ENCODE measurements around the gene QSOX2. TPM values are rescaled to one million over a fixed set of nuclear protein-coding genes. Genes with fewer than 3 reads are reported as not detected.

QSOX2 gene
- total RNA-seq, 1 experiment from 2014 or later, result 19.3 TPM

DNA sequence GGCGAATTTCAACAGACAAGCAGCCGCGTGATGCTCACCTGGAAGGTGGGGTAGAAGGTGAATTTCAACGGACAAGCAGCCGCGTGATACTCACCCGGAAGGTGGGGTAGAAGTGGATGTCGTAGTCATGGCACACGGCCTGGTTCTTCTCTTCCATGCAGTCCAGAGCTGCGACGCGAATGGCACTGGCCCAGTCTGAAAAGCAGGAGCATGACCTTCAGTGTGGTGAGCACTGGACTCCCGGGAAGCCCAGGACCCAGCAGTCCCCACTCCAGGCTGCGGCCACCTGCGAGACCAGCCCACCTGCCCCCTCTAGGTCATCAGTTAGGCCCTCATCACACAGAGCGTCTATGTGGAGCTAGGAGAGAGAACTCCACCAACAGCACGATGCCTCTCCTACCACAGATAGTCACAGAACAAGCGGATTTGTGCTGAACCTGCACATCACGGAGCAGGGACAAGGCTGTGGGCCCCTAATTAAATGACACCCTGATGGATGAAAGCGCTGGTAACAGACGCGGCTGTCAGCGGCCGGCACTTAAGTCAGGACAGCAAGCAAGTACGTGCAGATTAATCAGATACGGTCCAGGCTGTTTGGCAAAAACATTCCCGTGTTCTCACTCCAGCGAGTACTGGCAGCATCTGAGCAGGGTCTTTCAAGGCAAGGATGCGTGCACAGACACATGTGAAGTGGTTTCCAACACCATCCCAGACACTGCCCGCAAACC is 18.8 kb downstream of the QSOX2 start:
- no peak overlapping the region for H3K4me3 ChIP-seq
- no peaks in the 10 kb centered on the region for H3K9me3 ChIP-seq (replicated peaks)
- H3K36me3 ChIP-seq, result peaks cover 10% of the 10 kb centered on the region
- H3K4me1 ChIP-seq (replicated peaks), result peaks cover 22% of the 10 kb centered on the region
- no peaks in the 10 kb centered on the region for H3K27me3 ChIP-seq (replicated peaks)
- H3K27ac ChIP-seq, result no peak overlapping the region
- DNase-seq (ENCODE audit: low read depth in 1 of 2, low spot score in 2 of 2), result no peak

DNA sequence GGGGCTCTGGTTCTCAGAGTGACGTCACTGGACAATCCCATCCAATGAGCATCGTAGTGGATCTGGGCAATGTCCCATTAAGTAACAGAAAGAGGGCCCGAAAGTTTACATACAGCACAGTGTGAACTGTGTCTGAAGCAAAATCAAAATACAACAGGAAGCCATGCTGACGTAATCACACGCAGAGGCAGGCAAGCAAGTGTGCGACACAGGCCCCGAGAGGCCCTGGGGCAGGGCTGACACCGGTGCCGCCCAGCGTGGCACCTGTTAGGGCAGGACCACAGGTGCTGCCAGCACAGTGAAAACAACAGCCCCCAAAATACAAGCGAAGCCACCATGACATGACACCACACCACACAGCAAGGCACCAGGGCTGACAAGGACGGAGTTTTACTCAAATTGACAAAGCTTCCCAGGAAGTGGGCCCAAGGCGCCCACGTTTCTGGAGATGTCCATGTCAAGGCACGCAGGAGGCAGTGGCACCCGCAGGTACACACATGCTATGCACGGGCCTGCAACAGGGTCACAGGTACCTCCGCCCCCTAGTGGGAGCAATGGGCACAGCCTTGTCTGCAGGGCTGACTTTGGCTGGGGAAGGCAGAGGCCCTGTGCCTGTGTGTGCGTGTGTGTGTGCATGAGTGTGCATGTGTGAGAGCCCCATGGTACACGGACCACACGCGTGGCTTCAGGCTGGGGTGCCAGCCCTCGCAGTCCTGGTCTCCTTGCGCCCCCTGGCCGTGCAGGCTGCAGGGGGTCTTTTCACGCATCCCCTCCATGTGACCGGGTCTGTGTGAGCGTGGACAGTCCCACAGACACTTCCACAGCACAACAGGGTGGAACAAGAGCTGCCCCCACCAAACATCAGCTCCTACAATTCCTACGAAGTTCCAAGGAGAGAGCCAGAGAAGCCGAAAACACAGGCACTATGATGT is 19.6 kb downstream of the QSOX2 start:
- Histone ChIP-seq H3K9me3 (replicated peaks) (no peaks in the 10 kb centered on the region), H3K27ac (no peak overlapping the region), H3K4me1 (replicated peaks) (peaks cover 22% of the 10 kb centered on the region), H3K4me3 (no peak overlapping the region), H3K27me3 (replicated peaks) (no peaks in the 10 kb centered on the region), H3K36me3 (peaks cover 10% of the 10 kb centered on the region)
- peak; percentile 15 to 61 for DNase-seq (ENCODE audit: low read depth in 1 of 2, low spot score in 2 of 2)

DNA sequence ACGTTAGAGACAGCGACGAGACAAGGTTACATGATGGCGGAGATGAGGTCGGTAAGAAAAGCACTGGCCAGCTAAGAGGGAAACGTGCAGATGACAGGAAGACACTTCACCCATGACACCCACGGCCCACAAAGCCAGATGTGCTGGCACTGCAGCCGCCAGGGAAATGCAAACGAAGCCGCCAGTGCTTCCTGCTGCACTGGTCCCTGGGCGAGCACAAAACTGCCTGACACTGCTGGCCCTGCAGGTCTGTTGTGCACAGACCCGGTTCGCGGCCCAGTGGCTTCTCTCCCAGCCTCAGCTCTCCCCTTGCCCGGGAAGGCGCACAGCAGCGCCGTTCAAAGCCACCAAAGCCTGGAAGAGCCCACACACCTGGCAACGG is 20.3 kb downstream of the QSOX2 start:
- Histone ChIP-seq H3K9me3 (replicated peaks) (no peaks in the 10 kb centered on the region), H3K36me3 (peaks cover 10% of the 10 kb centered on the region), H3K27ac (no peak overlapping the region), H3K4me1 (replicated peaks) (peaks cover 22% of the 10 kb centered on the region), H3K4me3 (no peak overlapping the region), H3K27me3 (replicated peaks) (no peaks in the 10 kb centered on the region)
- DNase-seq (ENCODE audit: low read depth in 1 of 2, low spot score in 2 of 2), result no peak

DNA sequence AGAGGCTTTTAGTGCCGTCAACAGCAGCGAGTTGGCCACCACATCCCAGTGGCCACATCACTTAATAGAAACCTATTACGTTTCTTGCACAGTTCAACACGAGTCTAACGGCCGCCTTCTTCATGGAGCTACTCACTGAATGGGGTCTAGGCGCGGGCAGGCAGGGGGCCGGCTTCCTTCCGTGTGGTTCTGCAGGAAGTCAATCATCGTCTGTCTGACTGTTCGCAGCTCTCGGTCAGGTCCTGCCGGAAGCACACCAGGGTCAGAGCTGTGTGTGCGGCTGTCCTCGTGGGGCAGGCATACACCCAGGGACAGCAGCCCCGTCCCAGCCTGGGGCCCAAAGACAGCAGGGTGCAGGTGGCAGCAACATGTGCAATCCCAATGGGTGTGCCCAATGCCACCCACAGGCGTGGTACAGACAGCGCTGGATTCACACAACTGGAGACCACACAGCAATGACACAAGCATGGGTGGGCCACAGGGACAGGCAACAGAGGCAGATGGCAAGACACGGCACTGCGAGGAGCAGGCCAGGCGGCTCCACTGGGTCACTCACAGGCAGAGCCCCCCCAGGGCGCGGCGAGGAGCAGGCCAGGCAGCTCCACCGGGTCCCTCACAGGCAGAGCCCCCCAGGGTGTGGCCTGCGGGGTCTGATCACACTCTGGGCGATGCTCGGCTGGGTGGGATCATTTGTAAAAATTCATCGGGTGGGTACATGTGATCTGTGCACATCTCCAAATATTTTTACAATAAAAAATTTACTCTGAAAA is 21.6 kb downstream of the QSOX2 start:
- H3K4me1 ChIP-seq (replicated peaks), result peaks cover 14% of the 10 kb centered on the region
- DNase-seq (ENCODE audit: low read depth in 1 of 2, low spot score in 2 of 2), result no peak
- no peaks in the 10 kb centered on the region for H3K27me3 ChIP-seq (replicated peaks)
- no peak overlapping the region for H3K27ac ChIP-seq
- no peak overlapping the region for H3K4me3 ChIP-seq
- no peaks in the 10 kb centered on the region for H3K9me3 ChIP-seq (replicated peaks)
- peaks cover 10% of the 10 kb centered on the region for H3K36me3 ChIP-seq

DNA sequence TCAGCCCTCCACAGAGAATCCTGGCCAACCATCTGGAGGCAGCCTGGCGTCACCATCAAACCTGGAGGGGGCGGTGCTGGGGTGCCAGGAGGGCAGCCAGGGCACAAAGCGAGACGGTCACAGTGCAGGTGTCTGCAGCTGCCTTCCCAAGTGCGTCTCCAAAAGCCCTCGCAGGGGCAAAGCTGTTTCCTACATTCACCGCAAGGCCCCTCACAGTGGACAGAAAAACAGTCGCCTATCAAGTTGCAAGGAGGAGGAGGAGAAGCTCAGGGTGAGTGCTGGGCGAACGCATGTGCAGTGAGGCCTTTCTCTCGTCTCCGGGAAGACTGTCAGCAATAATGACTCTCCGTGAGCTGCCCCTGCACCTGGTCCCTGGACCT is 22.7 kb downstream of the QSOX2 start:
- Histone ChIP-seq H3K27me3 (replicated peaks) (no peaks in the 10 kb centered on the region), H3K36me3 (peaks cover 10% of the 10 kb centered on the region), H3K9me3 (replicated peaks) (no peaks in the 10 kb centered on the region), H3K27ac (no peak overlapping the region), H3K4me3 (no peak overlapping the region), H3K4me1 (replicated peaks) (peaks cover 2% of the 10 kb centered on the region)
- no peak for DNase-seq (ENCODE audit: low read depth in 1 of 2, low spot score in 2 of 2)

DNA sequence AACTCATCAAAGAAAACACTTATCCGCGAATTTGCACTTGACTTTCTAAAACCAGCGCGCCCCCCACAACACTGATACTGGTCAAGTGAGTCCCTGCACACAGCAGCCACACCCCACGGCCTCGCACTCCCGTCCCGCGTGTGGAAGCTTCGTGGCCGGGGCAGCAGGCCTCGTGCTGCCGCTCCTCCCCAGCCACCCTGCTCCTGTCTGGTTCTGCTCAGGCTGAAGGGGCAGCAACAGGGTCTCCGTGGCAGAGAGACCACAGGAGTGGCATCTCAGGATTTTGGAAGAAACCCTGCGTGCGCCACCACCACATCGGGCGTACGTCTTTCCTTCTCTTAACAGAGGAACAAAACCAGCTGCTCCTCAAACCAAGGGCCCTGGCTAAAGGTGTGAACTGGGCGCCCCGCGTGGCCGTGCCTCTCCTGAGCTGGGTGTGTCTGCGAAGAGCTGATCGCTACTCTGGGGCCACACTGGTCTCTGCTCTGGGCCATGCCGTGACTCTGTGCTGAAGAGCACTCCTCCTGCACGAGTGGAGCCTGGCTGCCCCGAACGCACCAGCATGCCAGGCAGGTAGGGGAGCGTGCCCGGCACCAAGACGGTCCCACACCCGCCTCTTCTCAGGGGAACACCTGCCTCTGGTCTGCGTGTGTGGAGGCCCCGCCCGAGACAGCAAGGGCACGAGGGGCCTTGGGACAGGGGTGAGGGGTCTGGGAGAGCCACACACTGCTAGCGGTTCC is 23.3 kb downstream of the QSOX2 start:
- no peaks in the 10 kb centered on the region for H3K27me3 ChIP-seq (replicated peaks)
- H3K9me3 ChIP-seq (replicated peaks), result no peaks in the 10 kb centered on the region
- DNase-seq (ENCODE audit: low read depth in 1 of 2, low spot score in 2 of 2), result no peak
- no peak overlapping the region for H3K27ac ChIP-seq
- H3K36me3 ChIP-seq, result peaks cover 10% of the 10 kb centered on the region
- no peaks in the 10 kb centered on the region for H3K4me1 ChIP-seq (replicated peaks)
- no peak overlapping the region for H3K4me3 ChIP-seq

DNA sequence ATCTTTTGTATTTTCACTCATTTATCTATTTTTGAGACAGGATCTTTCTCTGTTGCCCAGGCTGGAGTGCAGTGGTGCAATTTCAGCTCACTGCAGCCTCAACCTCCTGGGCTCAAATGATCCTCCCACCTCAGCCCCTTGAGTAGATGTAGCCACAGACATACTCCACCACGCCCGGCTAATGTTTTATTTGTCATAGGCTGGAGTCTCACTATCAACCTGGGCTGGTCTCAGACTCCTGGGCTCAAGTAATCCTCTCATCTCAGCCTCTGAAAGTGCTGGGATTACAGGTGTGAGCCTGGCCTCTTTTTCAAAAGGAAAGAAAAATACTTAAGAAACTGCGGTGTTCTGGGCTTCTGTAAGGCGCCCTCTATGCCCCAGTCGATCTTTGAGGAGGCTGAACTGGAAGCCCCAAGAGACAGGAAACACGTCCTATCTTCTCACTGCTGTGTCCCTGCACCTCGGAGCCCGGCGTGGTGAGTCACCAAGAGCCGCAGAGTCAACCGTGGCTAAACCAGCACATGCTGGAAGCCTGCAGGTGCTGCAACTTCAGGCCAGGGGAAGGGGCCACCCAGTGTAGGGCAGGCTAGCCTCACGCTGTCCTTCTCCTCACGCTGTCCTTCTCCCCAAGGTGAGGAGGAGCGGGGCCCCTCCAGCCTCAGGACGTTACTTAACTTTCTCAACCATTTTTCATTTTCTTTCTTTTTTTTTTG is 25.4 kb downstream of the QSOX2 start:
- Histone ChIP-seq H3K36me3 (no peaks in the 10 kb centered on the region; the same call in none of the 2 replicates), H3K4me1 (replicated peaks) (no peaks in the 10 kb centered on the region), H3K27ac (no peak overlapping the region), H3K4me3 (no peak overlapping the region), H3K27me3 (replicated peaks) (no peaks in the 10 kb centered on the region), H3K9me3 (replicated peaks) (no peaks in the 10 kb centered on the region)
- no peak for DNase-seq (ENCODE audit: low read depth in 1 of 2, low spot score in 2 of 2)

DNA sequence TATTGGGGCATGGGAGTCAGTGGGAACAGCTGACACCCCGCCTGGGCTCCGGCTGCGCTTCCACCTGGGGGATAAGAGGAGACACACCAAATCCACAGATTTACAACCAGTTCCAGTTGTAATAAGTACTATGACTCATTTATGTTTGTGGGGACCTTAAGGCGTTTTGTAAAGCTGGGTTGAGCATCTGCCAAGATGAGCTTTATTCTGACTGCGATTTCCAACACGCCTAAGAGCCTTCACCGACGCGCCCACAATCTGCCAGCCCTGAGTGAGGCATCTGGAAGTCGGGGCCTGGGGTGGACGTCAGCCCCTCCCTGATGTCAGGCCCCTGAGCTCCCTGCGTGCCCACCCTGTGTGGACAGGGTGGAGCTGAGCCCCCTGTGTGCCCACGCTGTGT is 26.3 kb downstream of the QSOX2 start:
- no peaks in the 10 kb centered on the region for H3K4me1 ChIP-seq (replicated peaks)
- no peaks in the 10 kb centered on the region for H3K27me3 ChIP-seq (replicated peaks)
- DNase-seq (ENCODE audit: low read depth in 1 of 2, low spot score in 2 of 2), result no peak
- no peak overlapping the region for H3K4me3 ChIP-seq
- peaks cover 8% of the 10 kb centered on the region for H3K36me3 ChIP-seq
- H3K9me3 ChIP-seq (replicated peaks), result no peaks in the 10 kb centered on the region
- H3K27ac ChIP-seq, result no peak overlapping the region

DNA sequence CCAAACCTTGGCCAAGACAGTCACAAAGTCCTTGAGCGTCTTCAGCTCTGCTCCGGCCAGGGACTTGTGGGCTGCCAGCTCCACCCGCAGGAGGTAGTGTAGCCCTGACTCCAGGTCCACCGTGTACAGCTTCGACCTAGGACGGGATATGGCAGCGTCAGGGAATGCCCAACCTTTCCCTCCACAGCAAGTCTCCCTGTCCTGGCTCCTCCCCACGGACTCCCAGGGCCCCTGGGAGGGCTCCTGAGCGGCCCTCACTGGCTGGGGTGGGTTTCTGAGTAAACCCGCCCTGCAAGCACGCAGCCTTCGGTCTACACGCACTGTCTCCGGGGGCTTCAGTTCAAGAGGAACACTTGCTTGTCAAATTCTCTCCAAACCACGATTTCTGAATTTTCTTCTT is 26.9 kb downstream of the QSOX2 start:
- Histone ChIP-seq H3K27ac (no peak overlapping the region), H3K36me3 (peaks cover 14% of the 10 kb centered on the region), H3K4me3 (no peak overlapping the region), H3K27me3 (replicated peaks) (no peaks in the 10 kb centered on the region), H3K4me1 (replicated peaks) (no peaks in the 10 kb centered on the region), H3K9me3 (replicated peaks) (no peaks in the 10 kb centered on the region)
- no peak for DNase-seq (ENCODE audit: low read depth in 1 of 2, low spot score in 2 of 2)

DNA sequence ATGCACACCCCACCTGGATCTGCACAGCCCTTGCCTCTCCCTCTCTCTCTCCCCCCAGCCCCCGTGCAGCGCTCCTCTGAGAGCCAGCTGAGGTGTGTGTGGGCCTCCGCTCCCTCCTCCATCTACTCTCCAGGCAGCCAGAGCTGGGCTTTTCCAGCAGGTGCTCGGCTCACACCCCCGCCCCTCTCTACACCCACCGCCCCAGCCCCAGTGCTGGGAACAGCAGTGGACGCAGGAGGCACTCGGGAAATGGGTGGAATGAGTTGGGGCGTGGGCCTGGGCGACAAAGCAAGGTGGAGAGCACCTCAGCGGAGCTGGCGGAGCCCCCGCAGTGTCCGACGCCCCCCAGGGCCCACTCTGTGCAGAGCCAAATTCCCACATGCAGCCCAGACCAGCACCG is 27.3 kb downstream of the QSOX2 start:
- no peak for DNase-seq (ENCODE audit: low read depth in 1 of 2, low spot score in 2 of 2)
- Histone ChIP-seq H3K4me1 (replicated peaks) (no peaks in the 10 kb centered on the region), H3K36me3 (peaks cover 17% of the 10 kb centered on the region), H3K4me3 (no peak overlapping the region), H3K27ac (no peak overlapping the region), H3K9me3 (replicated peaks) (no peaks in the 10 kb centered on the region), H3K27me3 (replicated peaks) (no peaks in the 10 kb centered on the region)

DNA sequence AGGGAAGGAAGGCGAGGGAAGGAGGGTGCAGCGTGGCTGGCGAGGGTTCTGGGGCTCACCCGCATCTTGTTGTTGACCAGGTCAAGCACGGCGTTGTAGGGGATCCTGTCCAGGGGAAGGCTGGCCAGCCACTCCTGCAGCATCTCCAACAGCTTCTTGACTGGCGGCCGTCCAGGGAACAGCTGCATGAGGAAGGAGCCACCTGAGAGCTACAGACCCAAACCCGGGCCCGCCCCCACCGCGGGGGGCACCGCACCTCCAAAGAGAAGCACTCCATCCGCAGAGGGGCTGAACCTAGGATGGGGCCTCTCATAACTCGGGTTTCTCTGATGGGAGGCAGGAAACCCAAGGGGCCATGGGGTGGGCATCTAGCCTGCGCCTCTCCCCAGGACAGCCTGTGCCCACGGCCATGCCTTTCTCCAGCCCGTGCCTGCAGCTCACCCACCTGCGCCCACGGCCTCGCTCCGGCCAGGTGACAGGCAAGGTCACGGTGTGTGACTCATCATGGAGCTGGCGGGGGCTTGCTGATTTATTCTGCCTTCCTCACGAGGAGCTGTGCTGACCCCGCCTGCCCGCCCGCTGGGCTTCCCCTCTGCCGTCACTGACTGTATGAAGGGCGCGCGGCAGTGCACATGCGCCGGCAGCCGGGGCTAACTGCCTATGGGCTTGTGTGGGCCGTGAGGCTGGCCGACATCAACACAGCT is 28.9 kb downstream of the QSOX2 start:
- DNase-seq (ENCODE audit: low read depth in 1 of 2, low spot score in 2 of 2), result no peak

DNA sequence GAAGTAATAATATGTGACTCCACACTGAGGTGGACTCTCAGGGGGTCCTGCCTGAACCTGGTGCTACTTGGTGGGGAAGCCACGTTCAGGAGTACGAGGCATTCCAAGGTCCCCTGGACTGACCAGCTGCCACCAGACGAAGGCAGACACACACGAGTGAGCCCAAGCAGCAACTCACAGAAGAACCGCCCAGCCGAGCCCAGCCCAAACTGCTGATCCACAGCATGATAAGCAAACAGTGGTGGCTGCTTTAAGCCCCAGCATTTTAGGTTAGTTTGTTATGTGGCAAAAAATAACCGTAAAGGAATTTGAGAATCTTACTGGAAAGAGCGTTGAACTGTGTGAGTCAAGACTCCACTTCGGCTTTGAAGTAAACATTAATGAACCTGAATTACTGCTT is 31.9 kb downstream of the QSOX2 start:
- peaks cover 17% of the 10 kb centered on the region for H3K36me3 ChIP-seq
- no peaks in the 10 kb centered on the region for H3K4me1 ChIP-seq (replicated peaks)
- H3K27ac ChIP-seq, result no peak overlapping the region
- no peaks in the 10 kb centered on the region for H3K9me3 ChIP-seq (replicated peaks)
- no peak overlapping the region for H3K4me3 ChIP-seq
- no peaks in the 10 kb centered on the region for H3K27me3 ChIP-seq (replicated peaks)
- DNase-seq (ENCODE audit: low read depth in 1 of 2, low spot score in 2 of 2), result no peak

More for the DNA sequence above, 28.9 kb downstream of the QSOX2 start:
- H3K9me3 ChIP-seq (replicated peaks), result no peaks in the 10 kb centered on the region
- peaks cover 17% of the 10 kb centered on the region for H3K36me3 ChIP-seq
- H3K27me3 ChIP-seq (replicated peaks), result no peaks in the 10 kb centered on the region
- no peak overlapping the region for H3K4me3 ChIP-seq
- H3K4me1 ChIP-seq (replicated peaks), result no peaks in the 10 kb centered on the region
- no peak overlapping the region for H3K27ac ChIP-seq
